ENCODE measurements around the gene HGF. TPM values are rescaled to one million over a fixed set of nuclear protein-coding genes. Genes with fewer than 3 reads are reported as not detected.

The HGF gene
- total and polyA plus RNA-seq, 12 donors = 1.2 to 5.8 (median 2.5) TPM

- Histone ChIP-seq H3K4me3 (no peak overlapping the region), H3K27ac (no peak overlapping the region), H3K4me1 (peaks cover 0 to 13% (median 0%) of the 10 kb centered on the region in 9 donors), H3K36me3 (no peaks in the 10 kb centered on the region), H3K9me3 (no peaks in the 10 kb centered on the region), H3K27me3 (no peaks in the 10 kb centered on the region)
- DNase-seq (no peak), ATAC-seq (no peak)
- 84 to 88% methylated on average over 2 of the region's 2 CpGs for WGBS, 2 donors
- intact Hi-C loops (cut with DNase I) = no loop called here
- no peak for TF ChIP-seq CTCF (IDR thresholded peaks at IDR 0.05)
Measured at GRCh38 chr7:81693080-81693479, 76.8 kb downstream of the HGF start.

GRCh38 chr7:81692146-81692905, 77.5 kb downstream of the HGF start:
- intact Hi-C loops (cut with DNase I) = no loop called here
- TF ChIP-seq CTCF (IDR thresholded peaks at IDR 0.05) = no peak
- WGBS, 2 donors = 81% methylated on average over 3 of the region's 3 CpGs
- no peak for ATAC-seq
- Histone ChIP-seq H3K4me1 (peaks cover 0 to 13% (median 0%) of the 10 kb centered on the region in 9 donors), H3K9me3 (no peaks in the 10 kb centered on the region), H3K36me3 (no peaks in the 10 kb centered on the region), H3K4me3 (no peak overlapping the region), H3K27ac (no peak overlapping the region), H3K27me3 (no peaks in the 10 kb centered on the region)
- DNase-seq = no peak

GRCh38 chr7:81691199-81691821, 78.5 kb downstream of the HGF start:
- intact Hi-C loops (cut with DNase I) = no loop called here
- Histone ChIP-seq H3K4me3 (no peak overlapping the region), H3K9me3 (no peaks in the 10 kb centered on the region), H3K4me1 (peaks cover 0 to 13% (median 0%) of the 10 kb centered on the region in 9 donors), H3K27ac (no peak overlapping the region), H3K27me3 (no peaks in the 10 kb centered on the region), H3K36me3 (no peaks in the 10 kb centered on the region)
- no peak for ATAC-seq
- DNase-seq = no peak
- WGBS, 2 donors = 58 to 72% methylated on average over 4 of the region's 4 CpGs
- TF ChIP-seq CTCF (IDR thresholded peaks at IDR 0.05) = no peak

GRCh38 chr7:81690688-81691087, 79.2 kb downstream of the HGF start:
- Histone ChIP-seq H3K4me1 (peaks cover 0 to 13% (median 0%) of the 10 kb centered on the region in 9 donors), H3K36me3 (no peaks in the 10 kb centered on the region), H3K27ac (no peak overlapping the region), H3K27me3 (no peaks in the 10 kb centered on the region), H3K9me3 (no peaks in the 10 kb centered on the region), H3K4me3 (no peak overlapping the region)
- ATAC-seq = no peak
- intact Hi-C loops (cut with DNase I) = no loop called here
- no peak for DNase-seq
- 67 to 76% methylated on average over 3 of the region's 3 CpGs for WGBS, 2 donors
- no peak for TF ChIP-seq CTCF (IDR thresholded peaks at IDR 0.05)

Data from heart right ventricle (tissue), 16 donors.